ENCODE data around the gene PSKH1.

DNA sequence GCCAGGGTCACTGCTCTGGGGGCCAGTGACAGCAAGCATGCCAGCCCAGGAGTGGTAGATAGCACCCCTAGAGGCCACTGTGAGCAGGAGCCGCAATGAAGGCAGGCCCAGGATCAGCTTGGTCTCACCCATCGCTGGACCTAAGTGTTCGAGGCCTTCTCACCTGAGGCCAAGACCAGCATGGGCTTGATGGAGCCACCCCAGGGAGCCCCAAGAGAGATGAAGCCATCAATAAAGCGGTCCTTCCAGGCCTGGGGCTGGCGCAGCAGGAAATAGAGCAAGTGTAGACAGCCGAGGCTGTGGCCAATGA is 49.1 kb downstream of the PSKH1 start:
- TF ChIP-seq SMC3 (conservative IDR thresholded peaks at IDR 0.05; ENCODE audit: poor library complexity) (no peak), EP300 (conservative IDR thresholded peaks at IDR 0.05; ENCODE audit: poor library complexity, severe bottlenecking) (no peak), TAF1 (IDR thresholded peaks at IDR 0.05; ENCODE audit: low read depth) (no peak), CTCF (IDR thresholded peaks at IDR 0.05; ENCODE audit: poor library complexity, severe bottlenecking) (peak; percentile 51), MXI1 (conservative IDR thresholded peaks at IDR 0.05; ENCODE audit: poor library complexity, severe bottlenecking) (no peak), POLR2AphosphoS5 (IDR thresholded peaks at IDR 0.05) (no peak), RAD21 (conservative IDR thresholded peaks at IDR 0.05) (no peak)
